HG02884 (cell line): ENCODE results near the gene FAM227B.
"Not testable (repeated sequence)": the region's sequence is repeated elsewhere in the genome, so short reads cannot be mapped to it uniquely, and the experiment has no call there.

ENCODE experiments used
- ATAC-seq: cut with Tn5 transposase; IDR thresholded peaks from one replicate; pipeline ENCODE4 v1.9.1; 2021; ENCODE audit warnings: mild to moderate bottlenecking, moderate library complexity; ENCODE audit not compliant: unreplicated experiment

Gene FAM227B, protein sequence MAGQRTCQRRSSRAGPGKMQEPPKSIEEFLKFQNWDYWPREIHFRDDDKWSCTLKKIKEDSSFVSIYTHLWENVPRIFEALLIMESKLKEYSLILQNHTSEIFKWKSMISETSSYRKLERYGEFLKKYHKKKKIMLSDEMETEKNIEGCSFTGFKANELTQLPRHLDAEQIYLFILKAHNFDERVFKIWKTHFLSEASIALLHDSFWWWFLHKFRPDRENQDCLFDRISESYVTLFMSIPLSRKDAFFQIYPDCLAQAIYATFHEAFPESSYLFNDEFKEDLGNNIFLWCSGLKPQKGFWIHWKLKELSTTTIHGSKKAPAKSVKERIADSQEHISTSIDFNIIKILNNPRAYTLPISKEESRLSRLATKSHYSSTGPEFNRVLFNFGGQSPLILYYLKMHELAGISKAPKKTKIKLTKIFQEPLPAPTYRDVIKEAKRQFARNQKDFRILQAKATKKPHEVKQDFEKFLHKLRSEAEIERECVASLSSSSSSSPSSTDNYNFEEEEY

GRCh38 chr15:49620658-49621368 lies at the start of gene FAM227B, which contains the start of gene DTWD1:
Gene FAM227B, minus strand, starts transcription at chr15:49620818. Its CDS starts 5,647 bp downstream, at chr15:49615171.
Gene DTWD1, plus strand, starts transcription at chr15:49621048. Its CDS starts 4,120 bp downstream, at chr15:49625168.
- ATAC-seq = peak; percentile 97

DNA sequence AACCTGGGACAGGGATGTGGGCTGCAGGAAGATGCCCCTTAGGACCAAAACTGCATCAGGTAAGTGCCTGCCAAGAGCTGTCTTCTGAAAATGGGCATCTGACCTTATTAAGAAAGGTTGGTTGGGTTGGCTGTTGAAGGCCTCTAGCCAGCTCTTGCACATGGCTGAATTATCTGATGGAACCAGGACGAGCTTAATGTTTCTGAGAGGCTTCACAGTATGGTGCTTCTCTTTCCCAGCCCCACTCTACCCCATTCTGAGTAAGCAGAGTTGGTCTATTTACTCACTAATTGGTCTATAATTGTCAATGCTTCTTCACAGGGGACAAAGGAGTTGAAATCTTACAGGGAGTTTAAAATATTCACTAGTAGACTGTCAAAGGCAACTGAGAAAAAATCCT lies 48.7 kb upstream of the FAM227B start:
- ATAC-seq = no peak

GRCh38 chr15:49666486-49666885 lies 45.9 kb upstream of the FAM227B start:
- not testable (repeated sequence) for ATAC-seq

GRCh38 chr15:49664716-49665115 lies 44.1 kb upstream of the FAM227B start:
- no peak for ATAC-seq

DNA sequence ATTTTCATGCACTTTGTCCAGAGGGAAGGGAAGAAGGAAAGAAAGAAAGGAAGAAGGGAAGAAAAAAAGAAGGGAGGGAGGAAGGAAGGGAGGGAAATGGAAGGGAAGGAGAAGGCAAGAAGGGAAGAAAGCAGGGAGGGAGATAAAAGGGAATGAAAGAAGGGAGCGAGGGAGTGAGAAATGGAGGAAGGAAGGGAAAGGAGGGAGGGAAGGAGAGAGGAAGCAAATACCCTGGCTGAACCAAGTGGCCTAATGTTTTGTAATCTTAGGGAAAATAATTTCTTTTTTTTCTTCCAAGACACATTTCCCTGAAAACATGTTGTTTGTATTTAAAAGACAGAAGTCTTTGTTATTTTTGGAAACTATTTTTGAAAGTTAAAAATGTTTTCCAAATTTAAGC lies 36.1 kb upstream of the FAM227B start:
- no peak for ATAC-seq

DNA sequence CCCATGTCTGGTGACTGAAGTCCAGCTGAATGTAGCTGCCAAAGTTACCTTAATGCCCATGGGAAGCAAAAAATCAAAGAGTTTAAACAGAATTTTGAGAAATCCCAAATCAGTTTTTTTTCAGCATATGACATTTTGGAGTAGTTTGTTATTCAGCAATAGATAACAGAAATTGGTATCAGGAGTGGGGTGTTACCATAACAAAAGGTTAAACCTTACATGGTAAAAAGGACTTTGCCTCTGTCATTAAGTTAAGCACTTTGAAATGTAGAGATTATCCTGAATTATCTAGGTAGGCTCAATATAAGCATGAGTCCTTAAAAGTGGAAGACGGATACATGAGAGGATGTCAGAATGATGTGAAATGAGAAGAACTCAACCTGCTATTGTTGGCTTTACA lies 32.3 kb upstream of the FAM227B start:
- no peak for ATAC-seq

GRCh38 chr15:49650676-49651075 lies 30.1 kb upstream of the FAM227B start:
- ATAC-seq = no peak

GRCh38 chr15:49649987-49650386 lies 29.4 kb upstream of the FAM227B start:
- ATAC-seq = no peak

DNA sequence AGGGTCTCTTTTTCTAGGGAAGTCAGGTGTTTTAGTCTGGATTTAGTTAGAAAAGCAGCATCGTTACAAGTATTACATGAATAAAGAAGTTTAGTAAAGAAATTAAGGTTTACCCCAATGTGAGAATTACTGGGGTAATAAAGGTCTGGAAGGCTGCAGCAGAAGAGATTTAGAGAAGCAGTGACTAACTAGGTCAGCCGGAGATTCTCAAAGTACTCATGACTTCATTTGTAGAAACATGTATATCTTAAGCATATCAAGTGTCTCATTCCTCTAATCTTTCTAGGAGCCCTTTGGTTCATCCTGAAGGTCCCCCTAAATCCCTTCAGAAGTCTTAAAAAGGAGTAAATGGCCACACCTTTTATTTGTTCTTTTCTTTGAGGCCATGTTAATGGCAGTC lies 26.3 kb upstream of the FAM227B start:
- ATAC-seq = no peak

- no peak for ATAC-seq
Observed at GRCh38 chr15:49645941-49646340, 25.3 kb upstream of the FAM227B start.

DNA sequence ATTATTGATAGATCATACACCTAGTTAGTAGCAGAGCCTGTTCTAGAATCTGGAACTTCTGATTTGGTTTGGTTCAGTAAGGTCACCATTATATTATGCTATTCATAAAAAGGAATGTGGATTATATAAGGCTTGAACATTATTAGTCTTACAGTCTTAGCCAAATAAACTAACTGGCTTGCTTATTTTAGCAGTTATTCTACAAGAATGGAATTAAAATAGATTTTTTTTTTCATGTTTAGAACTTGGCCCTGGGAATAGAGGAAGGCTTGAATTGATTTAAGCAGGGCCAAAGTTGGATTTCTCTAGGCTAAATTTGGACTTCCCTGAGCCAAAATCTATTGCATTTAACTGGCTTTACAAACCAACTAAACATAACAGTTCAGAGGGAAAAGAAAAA lies 24.7 kb upstream of the FAM227B start:
- no peak for ATAC-seq

DNA sequence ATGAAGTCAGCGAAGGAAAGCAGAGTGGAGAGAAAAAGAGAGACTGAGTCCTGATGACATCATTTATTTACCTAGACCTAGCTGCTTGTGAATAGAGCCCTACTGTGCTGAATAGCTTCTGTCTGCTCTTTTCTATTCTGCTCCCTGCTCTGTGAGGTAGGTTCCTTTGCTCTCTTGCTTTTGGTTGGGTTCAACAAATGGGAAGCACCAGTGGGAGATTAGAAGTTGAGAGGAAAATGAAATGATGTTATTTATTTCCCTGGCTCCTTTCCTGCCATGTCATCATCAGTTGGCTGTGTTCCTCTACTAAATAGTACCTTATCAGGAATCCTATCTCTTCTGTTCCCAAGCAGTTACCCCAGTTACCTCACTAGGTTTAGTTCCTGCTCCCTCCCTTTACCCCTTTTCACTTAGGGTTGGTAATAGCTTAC lies 23.8 kb upstream of the FAM227B start:
- ATAC-seq = no peak

GRCh38 chr15:49637857-49638256 lies 17.2 kb upstream of the FAM227B start:
- ATAC-seq = no peak

GRCh38 chr15:49628379-49628778 lies 7.8 kb upstream of the FAM227B start:
- ATAC-seq = no peak

GRCh38 chr15:49627407-49627877 lies 6.8 kb upstream of the FAM227B start:
- ATAC-seq = no peak

GRCh38 chr15:49625460-49626036 lies 4.9 kb upstream of the FAM227B start:
- no peak for ATAC-seq

DNA sequence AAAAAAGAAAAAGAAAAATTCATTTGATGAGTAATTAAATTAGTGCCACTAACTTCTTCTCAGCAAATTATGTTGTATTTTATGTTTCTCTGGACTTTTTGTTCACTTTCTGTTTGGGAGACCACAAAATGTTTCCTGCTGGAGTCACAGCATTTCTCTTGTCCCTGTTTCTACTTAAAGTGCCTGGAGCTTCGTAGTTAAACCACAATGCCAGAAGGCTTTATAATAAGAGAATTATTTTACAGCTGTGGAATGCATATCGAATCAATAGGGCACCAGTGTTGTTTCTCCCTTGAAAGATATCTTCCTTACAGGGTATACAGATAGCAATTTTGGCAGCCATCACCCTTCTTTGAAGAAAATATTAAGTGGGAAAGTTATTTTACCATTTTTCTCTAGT lies 3.4 kb upstream of the FAM227B start:
- no peak for ATAC-seq

DNA sequence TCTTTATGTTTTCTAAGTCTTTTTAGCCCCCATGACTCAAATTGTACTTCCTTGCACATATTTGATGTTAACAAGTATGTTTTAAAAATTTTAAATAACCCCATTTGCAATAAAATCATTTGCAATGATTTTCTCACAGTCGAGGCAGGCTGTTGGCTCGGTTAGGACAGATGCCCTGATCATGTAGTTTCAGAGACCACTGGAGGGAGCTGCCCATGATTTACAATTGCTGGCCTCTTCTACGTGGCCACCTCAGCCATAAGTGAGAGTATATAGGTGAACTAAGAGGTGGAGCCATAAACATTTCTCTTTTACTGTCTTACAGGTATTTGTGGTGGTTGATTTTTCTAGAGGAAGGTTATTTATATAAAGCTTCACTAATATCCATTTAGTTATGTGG lies 1.9 kb upstream of the FAM227B start:
- ATAC-seq = no peak

- ATAC-seq = no peak
Observed at GRCh38 chr15:49621887-49622286, 1.3 kb upstream of the FAM227B start.

DNA sequence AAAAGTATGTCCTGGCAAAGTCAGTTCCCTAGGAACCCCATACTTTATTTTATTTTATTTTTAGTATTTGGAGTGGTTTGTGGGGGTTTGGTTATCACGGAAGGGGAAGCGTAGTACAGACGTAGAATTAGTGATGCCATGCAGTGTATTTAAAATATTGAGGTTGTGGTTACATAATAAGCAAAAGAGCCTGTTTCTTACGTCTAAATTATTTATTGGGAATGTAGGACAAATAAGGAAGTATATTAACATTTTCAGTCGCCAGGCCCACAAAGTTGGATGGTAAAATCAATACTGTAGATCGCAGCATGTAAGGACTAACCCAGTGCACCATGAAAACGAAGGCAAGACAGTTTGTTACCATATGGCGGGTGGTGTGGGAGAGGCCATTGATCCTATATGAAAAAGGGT lies 788 bp upstream of the FAM227B start:
- no peak for ATAC-seq

DNA sequence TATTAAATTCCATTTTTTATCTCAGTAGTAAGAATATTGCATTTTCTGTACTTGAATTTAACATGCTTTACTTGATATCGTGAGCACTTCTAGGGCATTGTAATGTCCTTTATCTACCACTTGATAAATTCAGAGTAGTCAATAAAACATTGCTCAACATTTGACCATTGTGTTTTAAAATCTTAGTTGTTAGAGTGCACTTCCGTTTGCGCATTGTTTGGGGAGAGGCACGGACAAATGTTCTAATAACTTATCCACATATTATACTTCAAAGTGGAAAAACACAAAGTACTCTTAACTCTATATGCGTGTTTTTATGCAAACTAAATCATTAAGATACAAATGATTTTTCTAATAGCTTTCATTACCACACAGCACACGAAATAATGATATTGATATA lies 419 bp downstream of the FAM227B start:
- ATAC-seq = peak; percentile 2
